ENCODE measurements around the gene TESPA1. TPM values are rescaled to one million over a fixed set of nuclear protein-coding genes. Genes with fewer than 3 reads are reported as not detected.

TESPA1 gene
- total RNA-seq = 1 to 10 TPM in 1 of 4 donors, not detected in 3; 1.4 TPM

GRCh38 chr12:54984658-54985376 is at the start of gene TESPA1:
TSS of gene TESPA1 (minus strand) at chr12:54984762. CDS start at chr12:54974562, 10,200 bp downstream.
- Histone ChIP-seq H3K4me1 (no peaks in the 10 kb centered on the region), H3K9me3 (no peaks in the 10 kb centered on the region), H3K36me3 (no peaks in the 10 kb centered on the region), H3K4me3 (no peak within 1 kb of the TSS), H3K27me3 (no peaks in the 10 kb centered on the region), H3K27ac (peak within 1 kb of the TSS; percentile 46 to 50)
- intact Hi-C loops (cut with DNase I; ENCODE audit: low total_unique reads) = no loop called here
- peak; percentile 31 to 39 for DNase-seq
- no peak for TF ChIP-seq POLR2A (IDR thresholded peaks at IDR 0.05)
- TF ChIP-seq, protein P1, sequence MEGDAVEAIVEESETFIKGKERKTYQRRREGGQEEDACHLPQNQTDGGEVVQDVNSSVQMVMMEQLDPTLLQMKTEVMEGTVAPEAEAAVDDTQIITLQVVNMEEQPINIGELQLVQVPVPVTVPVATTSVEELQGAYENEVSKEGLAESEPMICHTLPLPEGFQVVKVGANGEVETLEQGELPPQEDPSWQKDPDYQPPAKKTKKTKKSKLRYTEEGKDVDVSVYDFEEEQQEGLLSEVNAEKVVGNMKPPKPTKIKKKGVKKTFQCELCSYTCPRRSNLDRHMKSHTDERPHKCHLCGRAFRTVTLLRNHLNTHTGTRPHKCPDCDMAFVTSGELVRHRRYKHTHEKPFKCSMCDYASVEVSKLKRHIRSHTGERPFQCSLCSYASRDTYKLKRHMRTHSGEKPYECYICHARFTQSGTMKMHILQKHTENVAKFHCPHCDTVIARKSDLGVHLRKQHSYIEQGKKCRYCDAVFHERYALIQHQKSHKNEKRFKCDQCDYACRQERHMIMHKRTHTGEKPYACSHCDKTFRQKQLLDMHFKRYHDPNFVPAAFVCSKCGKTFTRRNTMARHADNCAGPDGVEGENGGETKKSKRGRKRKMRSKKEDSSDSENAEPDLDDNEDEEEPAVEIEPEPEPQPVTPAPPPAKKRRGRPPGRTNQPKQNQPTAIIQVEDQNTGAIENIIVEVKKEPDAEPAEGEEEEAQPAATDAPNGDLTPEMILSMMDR (IDR thresholded peaks at IDR 0.05) = no peak

GRCh38 chr12:55034218-55034617 is 49.7 kb upstream of the TESPA1 start:
- DNase-seq = no peak

GRCh38 chr12:55025508-55025907 is 40.9 kb upstream of the TESPA1 start:
- no peak overlapping the region for H3K4me3 ChIP-seq
- H3K9me3 ChIP-seq = no peaks in the 10 kb centered on the region
- no peak overlapping the region for H3K27ac ChIP-seq
- H3K36me3 ChIP-seq = no peaks in the 10 kb centered on the region
- H3K27me3 ChIP-seq = no peaks in the 10 kb centered on the region
- no peak for DNase-seq
- TF ChIP-seq, protein P1 (IDR thresholded peaks at IDR 0.05) = no peak
- TF ChIP-seq POLR2A (IDR thresholded peaks at IDR 0.05) = no peak
- intact Hi-C loops (cut with DNase I; ENCODE audit: low total_unique reads) = no loop called here
- no peaks in the 10 kb centered on the region for H3K4me1 ChIP-seq

More at GRCh38 chr12:55034218-55034617, 49.7 kb upstream of the TESPA1 start:
- Histone ChIP-seq H3K9me3 (no peaks in the 10 kb centered on the region), H3K4me3 (no peak overlapping the region), H3K27ac (no peak overlapping the region), H3K36me3 (peaks cover 0 to 2% of the 10 kb centered on the region in 2 donors), H3K4me1 (no peaks in the 10 kb centered on the region), H3K27me3 (no peaks in the 10 kb centered on the region)
- intact Hi-C loops (cut with DNase I; ENCODE audit: low total_unique reads) = no loop called here
- TF ChIP-seq, protein P1 (IDR thresholded peaks at IDR 0.05) = no peak
- no peak for TF ChIP-seq POLR2A (IDR thresholded peaks at IDR 0.05)

DNA sequence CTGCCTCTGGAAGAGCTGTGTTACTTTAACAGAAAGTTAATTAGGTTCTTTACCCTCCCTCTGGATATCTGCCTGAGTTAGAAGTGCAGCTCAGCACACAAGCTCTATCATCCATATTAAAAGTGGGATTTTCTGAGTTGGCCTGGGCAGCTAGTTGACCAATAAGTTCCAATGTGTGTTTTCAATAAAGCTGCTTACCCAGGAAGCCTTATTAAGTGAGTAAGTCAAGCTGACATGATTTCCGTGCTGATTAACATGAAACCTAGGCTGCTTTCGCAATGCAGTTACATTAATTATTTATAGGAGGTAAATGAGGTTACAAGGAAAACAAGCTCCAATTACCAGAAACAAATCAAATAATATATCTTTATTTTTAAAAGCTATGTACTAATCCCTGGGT is 40.0 kb upstream of the TESPA1 start:
- H3K4me1 ChIP-seq = no peaks in the 10 kb centered on the region
- H3K27me3 ChIP-seq = no peaks in the 10 kb centered on the region
- TF ChIP-seq, protein P1 (IDR thresholded peaks at IDR 0.05) = no peak
- no peak for TF ChIP-seq POLR2A (IDR thresholded peaks at IDR 0.05)
- no peak overlapping the region for H3K4me3 ChIP-seq
- H3K27ac ChIP-seq = no peak overlapping the region
- DNase-seq = no peak
- intact Hi-C loops (cut with DNase I; ENCODE audit: low total_unique reads) = no loop called here
- no peaks in the 10 kb centered on the region for H3K36me3 ChIP-seq
- H3K9me3 ChIP-seq = no peaks in the 10 kb centered on the region

- no peak for TF ChIP-seq POLR2A (IDR thresholded peaks at IDR 0.05)
- TF ChIP-seq, protein P1 (IDR thresholded peaks at IDR 0.05) = no peak
- H3K4me3 ChIP-seq = no peak within 1 kb of the TSS
- no peak within 1 kb of the TSS for H3K27ac ChIP-seq
- no peaks in the 10 kb centered on the region for H3K27me3 ChIP-seq
- DNase-seq = no peak
- no peaks in the 10 kb centered on the region for H3K9me3 ChIP-seq
- H3K4me1 ChIP-seq = no peaks in the 10 kb centered on the region
- H3K36me3 ChIP-seq = no peaks in the 10 kb centered on the region
- intact Hi-C loops (cut with DNase I; ENCODE audit: low total_unique reads) = no loop called here
Measured at GRCh38 chr12:55019784-55020183, 35.2 kb upstream of the TESPA1 start, which contains the start of gene NEUROD4. TSS of gene NEUROD4 (plus strand) at chr12:55019974. CDS start at chr12:55026440, 6,466 bp downstream.

All from uterus (tissue), 4 donors.